Measurements from ENCODE around the gene ZNF462. TPM values are rescaled to one million over a fixed set of nuclear protein-coding genes. Genes with fewer than 3 reads are reported as not detected.

The ZNF462 gene
- total and polyA plus RNA-seq, 2 of the 13 experiments (the other 11 are each of a cell fraction or from before 2014, with no cell fraction given): not detected

DNA sequence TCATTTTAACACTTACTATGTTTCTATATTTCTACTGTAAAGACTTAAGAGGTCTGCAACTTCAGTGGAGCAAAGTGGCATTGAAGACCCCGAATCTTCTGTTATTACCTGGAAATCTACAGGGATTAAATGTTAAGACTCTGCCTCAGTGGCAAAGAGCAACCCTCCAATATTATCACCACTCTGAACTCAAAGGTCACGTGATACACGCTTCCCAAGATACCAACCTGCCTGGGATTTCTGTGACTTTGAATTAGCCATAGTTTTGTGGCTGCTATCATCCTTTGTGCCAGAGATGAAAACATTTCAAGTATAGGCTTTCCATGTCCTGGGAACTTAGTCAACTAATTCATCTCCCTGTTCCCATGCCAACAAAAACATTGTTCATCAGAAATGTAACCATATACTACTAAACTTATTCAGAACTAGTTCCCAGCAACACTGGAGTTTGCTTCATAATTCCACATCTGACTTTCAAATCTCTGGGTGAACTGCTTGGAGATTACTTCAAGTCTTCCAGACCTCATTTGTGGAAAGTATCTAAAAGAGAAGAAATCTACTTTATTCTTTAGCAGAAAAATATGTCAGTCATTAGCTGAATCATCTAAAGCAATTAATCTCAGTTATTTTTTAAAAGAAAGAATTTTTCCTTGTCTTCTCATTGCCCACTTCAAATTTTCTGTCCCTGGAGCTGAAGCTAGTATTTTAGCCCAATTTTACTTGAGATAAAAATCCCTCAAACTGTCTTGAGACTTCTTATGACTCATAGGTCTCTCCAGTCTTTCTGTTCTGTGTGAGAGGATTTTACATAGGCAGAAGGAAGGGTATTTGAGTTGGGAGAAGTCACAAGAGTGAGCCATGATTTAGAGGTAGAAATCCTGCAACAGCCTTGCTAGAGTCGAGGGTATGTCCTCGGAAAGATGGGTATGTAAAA lies 83.0 kb downstream of the ZNF462 start (continued):
- TF ChIP-seq, protein P1, sequence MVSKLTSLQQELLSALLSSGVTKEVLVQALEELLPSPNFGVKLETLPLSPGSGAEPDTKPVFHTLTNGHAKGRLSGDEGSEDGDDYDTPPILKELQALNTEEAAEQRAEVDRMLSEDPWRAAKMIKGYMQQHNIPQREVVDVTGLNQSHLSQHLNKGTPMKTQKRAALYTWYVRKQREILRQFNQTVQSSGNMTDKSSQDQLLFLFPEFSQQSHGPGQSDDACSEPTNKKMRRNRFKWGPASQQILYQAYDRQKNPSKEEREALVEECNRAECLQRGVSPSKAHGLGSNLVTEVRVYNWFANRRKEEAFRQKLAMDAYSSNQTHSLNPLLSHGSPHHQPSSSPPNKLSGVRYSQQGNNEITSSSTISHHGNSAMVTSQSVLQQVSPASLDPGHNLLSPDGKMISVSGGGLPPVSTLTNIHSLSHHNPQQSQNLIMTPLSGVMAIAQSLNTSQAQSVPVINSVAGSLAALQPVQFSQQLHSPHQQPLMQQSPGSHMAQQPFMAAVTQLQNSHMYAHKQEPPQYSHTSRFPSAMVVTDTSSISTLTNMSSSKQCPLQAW (CRISPR knock-in tag; IDR thresholded peaks at IDR 0.05): no peak

DNA sequence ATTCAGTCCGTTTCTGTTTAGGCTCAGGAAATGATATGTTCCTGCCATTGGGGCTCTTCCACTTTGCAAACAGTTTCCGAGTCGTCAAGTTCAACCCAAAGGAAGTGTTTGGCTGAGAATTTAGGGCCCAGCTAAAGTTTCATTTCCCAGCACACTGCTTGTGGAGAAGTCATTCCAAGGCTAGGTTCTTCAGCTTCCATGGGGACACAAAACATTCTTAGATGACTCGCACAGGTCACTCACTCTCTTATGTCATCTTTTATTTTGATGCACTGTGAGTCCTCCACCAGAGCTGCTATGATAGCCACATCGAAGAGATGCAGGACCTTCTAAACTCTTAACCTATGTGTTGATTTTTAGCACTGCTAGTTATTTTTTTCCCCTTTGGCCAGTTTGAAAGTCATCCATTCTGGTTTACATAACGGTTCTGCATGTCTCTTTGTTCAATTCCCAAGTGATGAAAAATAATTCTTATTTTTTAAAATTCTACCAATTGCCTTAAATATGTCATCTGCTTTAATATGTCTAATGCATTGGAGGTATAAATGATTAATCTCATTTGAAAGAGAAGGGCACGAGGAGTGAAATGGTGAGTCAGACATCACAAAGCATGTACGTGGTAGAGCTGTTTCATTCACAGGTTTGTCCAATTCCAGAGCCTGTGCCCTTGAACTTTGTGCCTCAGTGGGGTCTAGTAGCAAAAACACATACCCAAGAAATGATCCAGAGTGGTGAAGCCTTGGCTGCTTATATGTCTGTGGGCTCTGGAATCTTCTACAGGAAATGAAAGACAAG lies 84.3 kb downstream of the ZNF462 start:
- H3K9me3 ChIP-seq (ENCODE audit: low read length): no peaks in the 10 kb centered on the region
- no peaks in the 10 kb centered on the region for H3K79me2 ChIP-seq (ENCODE audit: insufficient read depth, low read length)
- DNase-seq (ENCODE audit: low spot score): no peak
- ATAC-seq: no peak
- H3K4me3 ChIP-seq (replicated peaks in 1 of 3; ENCODE audit: insufficient read depth in 1 of 3, low read depth in 2 of 3, low read length in 3 of 3): no peak overlapping the region
- H3K9ac ChIP-seq (ENCODE audit: insufficient read depth, low read depth, low read length): no peak overlapping the region
- no peak overlapping the region for H3K27ac ChIP-seq (ENCODE audit: extremely low read length, insufficient read depth, low read length)
- no peak overlapping the region for H3K4me2 ChIP-seq (ENCODE audit: low read depth, low read length)
- H3K36me3 ChIP-seq (replicated peaks in 1 of 2; ENCODE audit: control insufficient read depth in 1 of 2, insufficient read depth in 2 of 2, low read length in 2 of 2): no peaks in the 10 kb centered on the region
- no peaks in the 10 kb centered on the region for H3K4me1 ChIP-seq (ENCODE audit: insufficient read depth, low read length)
- 29% methylated on average over 8 of the region's 8 CpGs for WGBS (ENCODE audit: low lambda C conversion rate)
- no peak for FAIRE-seq
- in situ Hi-C loops (cut with HindIII; ENCODE audit: extremely low pct_ligation_motif_present, low pct_unique_long_range_greater_than_20kb) (no loop called here), intact Hi-C loops (cut with micrococcal nuclease; ENCODE audit: unreplicated experiment) (no loop called here)
- no peaks in the 10 kb centered on the region for H4K20me1 ChIP-seq (ENCODE audit: insufficient read depth, low read length)
- no peaks in the 10 kb centered on the region for H3K27me3 ChIP-seq (ENCODE audit: control insufficient read depth in 1 of 2, insufficient read depth in 2 of 2, low read length in 2 of 2)
- H2AFZ ChIP-seq (ENCODE audit: low read length): no peak overlapping the region
- CTCF ChIA-PET (ENCODE audit: low intra/inter-chr PET ratio, low total read pairs): no interaction called here
- BruUV-seq (replicated peaks): no TSS peak
- POLR2A ChIA-PET: no interaction called here
- no peak for TF ChIP-seq ZFAT (CRISPR knock-in tag; conservative IDR thresholded peaks at IDR 0.05)
- TF ChIP-seq DPF2 (CRISPR knock-in tag; IDR thresholded peaks at IDR 0.05; ENCODE audit: borderline replicate concordance, low read depth): no peak
- no peak for TF ChIP-seq ZNF33A (CRISPR knock-in tag; IDR thresholded peaks at IDR 0.05; ENCODE audit: borderline replicate concordance)
- TF ChIP-seq ISX (CRISPR knock-in tag; conservative IDR thresholded peaks at IDR 0.05): no peak
- no peak for TF ChIP-seq PRPF4 (IDR thresholded peaks at IDR 0.05; ENCODE audit: low read depth, low read length, poor library complexity, severe bottlenecking)
- TF ChIP-seq ZNF850 (CRISPR knock-in tag; conservative IDR thresholded peaks at IDR 0.05): no peak
- TF ChIP-seq ZZZ3 (CRISPR knock-in tag; IDR thresholded peaks at IDR 0.05; ENCODE audit: borderline replicate concordance): no peak
- TF ChIP-seq, protein P1 (CRISPR knock-in tag; IDR thresholded peaks at IDR 0.05): no peak
- TF ChIP-seq FOXA1 (IDR thresholded peaks at IDR 0.05): no peak
- no peak for TF ChIP-seq FOXA1 (CRISPR knock-in tag; IDR thresholded peaks at IDR 0.05)
- no peak for TF ChIP-seq NKX3-1 (CRISPR knock-in tag; IDR thresholded peaks at IDR 0.05)
- TF ChIP-seq ZNF607 (CRISPR knock-in tag; IDR thresholded peaks at IDR 0.05; ENCODE audit: borderline replicate concordance): no peak
- TF ChIP-seq ZNF24 (IDR thresholded peaks at IDR 0.05): no peak
- TF ChIP-seq, protein P2, sequence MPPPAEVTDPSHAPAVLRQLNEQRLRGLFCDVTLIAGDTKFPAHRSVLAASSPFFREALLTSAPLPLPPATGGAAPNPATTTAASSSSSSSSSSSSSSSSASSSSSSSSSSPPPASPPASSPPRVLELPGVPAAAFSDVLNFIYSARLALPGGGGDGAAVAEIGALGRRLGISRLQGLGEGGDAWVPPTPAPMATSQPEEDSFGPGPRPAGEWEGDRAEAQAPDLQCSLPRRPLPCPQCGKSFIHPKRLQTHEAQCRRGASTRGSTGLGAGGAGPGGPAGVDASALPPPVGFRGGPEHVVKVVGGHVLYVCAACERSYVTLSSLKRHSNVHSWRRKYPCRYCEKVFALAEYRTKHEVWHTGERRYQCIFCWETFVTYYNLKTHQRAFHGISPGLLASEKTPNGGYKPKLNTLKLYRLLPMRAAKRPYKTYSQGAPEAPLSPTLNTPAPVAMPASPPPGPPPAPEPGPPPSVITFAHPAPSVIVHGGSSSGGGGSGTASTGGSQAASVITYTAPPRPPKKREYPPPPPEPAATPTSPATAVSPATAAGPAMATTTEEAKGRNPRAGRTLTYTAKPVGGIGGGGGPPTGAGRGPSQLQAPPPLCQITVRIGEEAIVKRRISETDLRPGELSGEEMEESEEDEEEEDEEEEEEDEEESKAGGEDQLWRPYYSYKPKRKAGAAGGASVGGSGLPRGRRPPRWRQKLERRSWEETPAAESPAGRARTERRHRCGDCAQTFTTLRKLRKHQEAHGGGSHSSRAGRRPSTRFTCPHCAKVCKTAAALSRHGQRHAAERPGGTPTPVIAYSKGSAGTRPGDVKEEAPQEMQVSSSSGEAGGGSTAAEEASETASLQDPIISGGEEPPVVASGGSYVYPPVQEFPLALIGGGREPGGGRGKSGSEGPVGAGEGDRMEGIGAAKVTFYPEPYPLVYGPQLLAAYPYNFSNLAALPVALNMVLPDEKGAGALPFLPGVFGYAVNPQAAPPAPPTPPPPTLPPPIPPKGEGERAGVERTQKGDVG (CRISPR knock-in tag; IDR thresholded peaks at IDR 0.05; ENCODE audit: borderline replicate concordance): no peak
